IPS-11a (cell line): Measurements from ENCODE around the gene PHF21B.

ENCODE experiments used
- H3K4me3 ChIP-seq: one replicate; pipeline ENCODE4 v1.5.1; 2013; ENCODE audit warnings: low read depth, low read length, control low read depth

PHF21B gene

GRCh38 chr22:44992166-44992565 is 17.6 kb downstream of the PHF21B start:
- no peak overlapping the region for H3K4me3 ChIP-seq

DNA sequence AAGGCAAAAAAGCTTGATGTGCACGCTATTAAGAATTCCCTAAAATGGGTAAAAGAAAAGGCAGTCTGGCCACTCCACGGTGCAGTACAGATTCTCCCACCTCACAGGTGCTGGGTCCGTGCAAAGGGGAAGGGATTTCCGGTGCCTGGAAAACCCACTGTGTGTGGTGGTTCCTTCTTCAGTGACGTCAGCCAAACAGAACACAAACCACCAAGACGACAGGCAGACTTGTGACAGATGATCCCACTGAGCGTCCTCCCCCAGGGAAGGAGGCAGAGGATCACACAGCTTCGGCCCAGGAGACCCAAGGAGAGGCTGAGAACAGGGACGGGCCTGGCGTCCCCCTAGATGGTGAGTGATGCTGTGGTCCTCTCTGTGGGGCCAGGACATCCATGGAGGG is 18.6 kb downstream of the PHF21B start:
- no peak overlapping the region for H3K4me3 ChIP-seq

DNA sequence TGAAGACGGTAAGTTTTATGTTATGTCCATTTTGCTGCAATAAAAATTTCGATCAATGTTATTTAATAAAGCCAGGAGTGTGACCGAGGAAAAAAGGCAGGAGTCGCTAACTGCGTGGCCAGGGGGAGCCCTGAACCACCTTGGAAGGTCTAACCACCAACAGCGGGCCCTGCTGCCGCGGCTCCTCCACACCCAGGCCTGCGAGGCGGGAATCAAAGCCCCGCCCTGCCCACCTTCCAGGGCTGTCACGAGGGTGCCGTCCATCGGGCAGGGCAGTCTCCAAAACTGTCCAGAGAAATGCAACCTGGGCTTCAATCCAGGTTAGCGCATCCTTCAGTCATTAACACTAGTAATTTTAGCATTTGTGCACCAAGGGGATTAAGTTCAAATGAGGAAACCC is 19.0 kb downstream of the PHF21B start:
- H3K4me3 ChIP-seq, result no peak overlapping the region

GRCh38 chr22:44990328-44990727 is 19.5 kb downstream of the PHF21B start:
- H3K4me3 ChIP-seq, result no peak overlapping the region

- H3K4me3 ChIP-seq, result no peak overlapping the region
These were observed 21.1 kb downstream of the PHF21B start for GRCh38 chr22:44988671-44989070.

DNA sequence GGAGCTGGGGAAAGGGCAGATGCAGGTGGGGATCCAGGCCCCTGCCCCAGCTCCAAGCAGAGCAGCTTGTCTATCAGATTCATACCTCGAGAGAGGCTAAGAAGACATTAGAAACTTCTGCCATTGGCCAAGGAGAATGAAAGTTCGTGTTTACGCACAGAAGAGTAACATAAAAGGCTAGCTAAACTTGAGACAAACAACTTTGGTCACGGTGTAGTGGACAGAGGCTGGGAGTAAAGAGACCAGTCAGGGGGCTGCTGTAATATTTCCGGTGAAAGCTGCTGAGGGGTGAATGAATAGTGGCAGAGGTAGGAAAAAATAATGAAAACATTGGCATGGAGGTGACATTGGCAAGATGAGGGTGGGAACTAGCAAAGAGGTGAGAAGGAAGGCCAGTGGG is 22.9 kb downstream of the PHF21B start:
- H3K4me3 ChIP-seq, result no peak overlapping the region

- H3K4me3 ChIP-seq, result no peak overlapping the region
These were observed 23.8 kb downstream of the PHF21B start for GRCh38 chr22:44985906-44986527.

GRCh38 chr22:44983878-44984482 is 25.8 kb downstream of the PHF21B start:
- no peak overlapping the region for H3K4me3 ChIP-seq

DNA sequence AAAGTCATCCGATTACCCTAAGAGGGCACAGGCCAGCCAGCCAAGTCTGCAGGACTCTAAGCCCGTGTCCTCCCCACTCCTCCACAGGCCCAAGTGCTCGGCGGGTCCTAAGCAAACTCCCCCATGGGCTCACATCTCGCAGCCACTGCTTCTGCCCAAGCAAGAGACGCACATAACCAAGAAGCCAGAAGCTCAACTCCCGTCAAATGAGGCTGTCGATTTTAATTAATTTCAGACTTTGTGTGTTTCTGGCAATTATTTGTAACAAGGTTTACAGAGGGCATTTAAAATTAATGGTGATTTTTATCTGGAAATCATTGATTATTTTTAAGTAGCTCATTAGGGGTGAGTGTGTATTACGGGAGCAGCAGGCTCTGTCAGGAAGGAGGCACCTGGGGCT is 27.4 kb downstream of the PHF21B start:
- H3K4me3 ChIP-seq, result no peak overlapping the region

DNA sequence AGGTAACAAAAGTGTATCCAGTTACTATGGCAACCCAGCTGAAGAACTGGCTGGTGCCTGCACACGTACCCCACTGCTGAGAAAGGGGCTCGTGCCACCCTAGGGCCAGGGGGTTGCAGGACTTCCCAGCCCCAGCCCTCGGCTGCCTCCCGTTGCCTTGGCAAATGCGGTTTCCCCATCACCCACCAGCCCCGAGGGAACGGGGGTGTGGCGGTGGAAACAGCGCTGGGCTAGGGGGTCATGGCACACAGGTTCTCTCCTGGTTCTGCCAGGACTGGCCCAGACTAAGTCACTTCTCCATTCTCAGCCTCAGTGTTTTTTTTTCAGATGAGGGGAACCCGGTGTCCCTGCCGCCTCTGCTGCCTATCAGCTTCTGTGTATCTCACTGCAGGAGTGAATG is 27.9 kb downstream of the PHF21B start:
- no peak overlapping the region for H3K4me3 ChIP-seq

- H3K4me3 ChIP-seq, result no peak overlapping the region
These were observed 30.7 kb downstream of the PHF21B start for GRCh38 chr22:44979154-44979553.

DNA sequence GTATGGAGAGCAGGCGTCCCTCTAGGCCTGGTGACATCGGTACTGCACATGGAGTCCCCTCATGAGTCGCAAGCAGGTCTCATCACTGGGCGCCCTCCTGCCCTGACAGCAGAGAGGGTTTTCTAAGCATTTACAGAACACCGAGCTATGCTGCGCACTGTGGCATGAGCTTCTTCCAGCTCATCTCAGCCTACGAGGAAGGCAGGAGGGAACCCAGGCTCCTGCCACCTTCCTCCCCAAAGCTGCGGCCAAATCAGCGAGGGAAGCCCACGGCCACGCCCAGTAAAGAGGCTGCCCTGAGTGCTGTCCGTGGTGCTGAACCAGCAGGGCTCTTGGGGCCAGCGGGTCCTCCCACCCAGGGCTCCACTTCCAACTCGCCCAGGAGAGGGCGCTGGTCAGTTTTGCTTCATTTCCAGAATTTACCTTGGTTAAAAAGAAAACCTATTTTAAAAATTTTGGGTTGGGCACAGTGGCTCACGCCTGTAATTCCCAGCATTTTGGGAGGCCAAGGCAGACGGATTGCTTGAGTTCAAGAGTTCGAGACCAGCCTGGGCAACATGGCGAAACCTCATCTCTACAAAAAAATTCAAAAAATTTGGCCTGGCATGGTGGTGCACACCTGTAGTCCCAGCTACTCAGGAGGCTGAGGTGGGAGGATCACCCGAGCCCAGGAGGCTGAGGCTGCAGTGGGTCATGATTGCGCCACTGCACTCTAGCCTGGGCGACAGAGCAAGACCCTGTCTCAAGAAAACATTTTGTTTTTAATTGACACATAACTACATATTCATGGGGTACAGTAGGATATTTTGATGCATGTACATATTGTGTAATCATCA is 34.2 kb downstream of the PHF21B start:
- no peak overlapping the region for H3K4me3 ChIP-seq

GRCh38 chr22:44974454-44974853 is 35.4 kb downstream of the PHF21B start:
- H3K4me3 ChIP-seq, result no peak overlapping the region

DNA sequence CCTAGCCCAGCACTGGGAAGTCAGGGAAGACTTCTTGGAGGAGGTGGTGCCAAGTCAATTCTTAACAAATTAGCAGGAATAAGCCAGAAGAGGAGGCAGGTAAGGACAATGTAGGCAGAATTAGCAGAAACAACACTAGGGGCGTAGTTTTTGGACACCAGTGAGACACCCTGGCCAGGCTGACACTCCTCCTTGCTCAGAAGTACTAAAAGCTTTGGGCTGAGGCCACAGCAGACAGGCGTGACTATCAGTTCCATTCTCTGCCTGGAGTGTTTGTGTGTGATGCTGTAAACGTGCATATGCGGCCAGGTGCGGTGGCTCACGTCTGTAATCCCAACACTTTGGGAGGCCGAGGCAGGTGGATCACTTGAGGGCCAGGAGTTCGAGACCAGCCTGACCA is 36.0 kb downstream of the PHF21B start:
- no peak overlapping the region for H3K4me3 ChIP-seq

- H3K4me3 ChIP-seq, result no peak overlapping the region
These were observed 37.3 kb downstream of the PHF21B start for GRCh38 chr22:44972363-44973083.

DNA sequence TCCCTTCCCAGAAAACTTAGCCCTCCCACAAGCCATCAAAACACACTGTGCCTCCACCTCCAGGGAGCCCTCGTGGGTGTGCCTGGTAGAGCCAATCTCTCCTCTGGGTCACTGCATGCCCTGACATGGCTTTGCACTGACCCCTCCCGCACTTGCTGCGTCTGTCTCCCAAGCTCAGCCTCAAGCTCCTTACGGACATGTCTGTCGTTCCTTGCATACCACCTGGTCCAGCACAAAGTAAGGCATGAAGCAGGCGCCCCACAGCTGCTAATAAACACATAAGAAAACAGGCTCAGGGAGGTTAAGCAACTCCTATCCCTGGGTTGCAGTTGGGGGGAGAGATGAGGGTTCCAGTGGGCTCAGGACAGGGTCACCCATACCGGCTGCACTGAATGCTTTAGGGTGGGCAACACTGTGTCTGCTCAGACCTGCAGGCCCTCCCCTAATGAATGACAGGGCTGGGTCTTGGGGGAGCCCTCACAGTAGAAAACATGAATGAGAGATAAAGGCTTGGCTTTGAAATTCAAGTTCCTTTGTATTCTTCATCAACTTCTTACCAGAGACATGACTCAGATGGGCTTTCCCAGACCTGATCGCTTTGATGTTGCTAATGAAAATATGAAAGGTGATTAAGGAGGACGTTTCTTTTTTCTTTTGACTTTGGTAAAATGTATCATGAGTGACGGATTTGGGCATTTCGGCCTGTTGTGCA is 38.0 kb downstream of the PHF21B start:
- no peak overlapping the region for H3K4me3 ChIP-seq

DNA sequence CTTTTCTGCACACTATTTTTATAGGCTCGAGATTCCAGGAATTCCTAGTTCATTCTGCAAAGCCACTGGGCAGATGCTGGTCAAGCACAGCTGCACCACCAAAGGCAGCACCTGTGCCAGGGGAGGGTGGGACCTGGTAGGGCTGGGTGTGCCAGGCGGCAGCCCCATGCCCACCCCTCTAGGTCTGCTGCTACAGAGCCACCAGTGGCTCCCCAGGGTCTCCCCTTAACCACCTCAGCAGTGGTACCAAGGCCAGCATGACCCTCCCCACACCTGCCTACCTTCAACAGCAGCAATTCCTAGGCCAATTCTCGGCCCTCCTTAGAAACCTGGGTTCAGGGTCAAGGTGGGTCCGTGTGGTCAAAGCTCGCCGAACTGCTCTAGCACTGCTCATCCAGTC is 39.5 kb downstream of the PHF21B start:
- no peak overlapping the region for H3K4me3 ChIP-seq

GRCh38 chr22:44969817-44970216 is 40.0 kb downstream of the PHF21B start:
- H3K4me3 ChIP-seq, result no peak overlapping the region

GRCh38 chr22:44968736-44969135 is 41.1 kb downstream of the PHF21B start:
- no peak overlapping the region for H3K4me3 ChIP-seq

DNA sequence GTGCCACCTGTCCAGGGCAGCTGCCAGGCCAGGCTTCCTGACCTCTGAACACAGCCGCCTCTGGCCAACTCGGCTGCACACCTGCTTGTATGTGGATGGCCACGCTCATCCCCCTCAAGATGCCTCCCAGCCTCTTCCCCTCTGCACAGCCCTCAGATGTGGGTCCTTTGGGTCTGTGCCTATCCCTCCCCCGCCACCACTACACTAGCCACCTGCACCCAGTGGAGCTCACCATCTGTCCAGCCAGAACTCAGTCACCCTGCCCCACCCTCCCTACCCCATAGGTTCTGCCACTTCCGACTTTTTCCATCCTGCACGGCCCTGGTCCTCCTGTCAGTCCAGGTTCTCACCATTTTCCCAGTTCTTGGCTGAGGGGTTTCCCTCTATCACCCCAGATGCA is 44.6 kb downstream of the PHF21B start:
- no peak overlapping the region for H3K4me3 ChIP-seq

- no peak overlapping the region for H3K4me3 ChIP-seq
These were observed 45.1 kb downstream of the PHF21B start for GRCh38 chr22:44964722-44965078.
